Skeletal muscle satellite cell (primary cell): ENCODE results near the gene SPATA31E1.
"Not testable (repeated sequence)": the region's sequence is repeated elsewhere in the genome, so short reads cannot be mapped to it uniquely, and the experiment has no call there.

Experiments used
- H3K27me3 ChIP-seq: 2 replicates; pipeline ENCODE4 v1.7.0; 2013; ENCODE audit warnings: low read length; ENCODE audit not compliant: control insufficient read depth, insufficient read depth
- H3K36me3 ChIP-seq: 2 replicates; pipeline ENCODE4 v1.7.0; 2013; ENCODE audit warnings: mild to moderate bottlenecking, control low read depth, low read length; ENCODE audit not compliant: insufficient read depth
- H3K4me1 ChIP-seq: 2 replicates; pipeline ENCODE4 v1.7.0; 2013; ENCODE audit warnings: low read length; ENCODE audit not compliant: control insufficient read depth, insufficient read depth
- H3K4me2 ChIP-seq: 2 replicates; pipeline ENCODE4 v1.7.0; 2013; ENCODE audit warnings: mild to moderate bottlenecking, low read length
- H3K4me3 ChIP-seq: 2 replicates; pipeline ENCODE4 v1.7.0; 2013; ENCODE audit warnings: low read length
- H3K9ac ChIP-seq: 2 replicates; pipeline ENCODE4 v1.7.0; 2013; ENCODE audit warnings: mild to moderate bottlenecking, low read depth, low read length, moderate library complexity
- H3K9me3 ChIP-seq: replicated peaks from 2 replicates; pipeline ENCODE4 v1.7.0; 2013; ENCODE audit warnings: mild to moderate bottlenecking, control low read depth, low read length

Gene SPATA31E1

DNA sequence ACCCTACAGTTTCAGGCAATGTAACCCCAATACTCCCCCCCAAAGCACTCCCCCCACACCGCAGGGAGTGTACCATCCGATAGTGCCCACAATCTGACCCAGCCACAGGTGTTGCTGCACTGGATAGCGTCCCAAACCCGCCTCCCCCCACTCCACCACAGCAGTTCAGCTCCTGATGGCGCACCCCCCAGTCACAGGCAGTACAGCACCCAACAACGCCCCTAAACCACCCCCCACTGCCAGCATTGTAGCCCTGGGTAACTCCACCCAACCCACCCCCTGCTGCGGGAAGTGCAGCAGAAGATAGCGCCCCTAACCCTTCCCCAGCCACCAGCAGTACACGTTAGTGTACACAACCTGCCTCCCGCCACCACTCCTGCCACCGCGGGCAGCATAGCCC lies 55.7 kb downstream of the SPATA31E1 start:
- H3K4me1 ChIP-seq, H3K4me3 ChIP-seq, H3K9ac ChIP-seq, H3K4me2 ChIP-seq, H3K27me3 ChIP-seq, H3K36me3 ChIP-seq, H3K9me3 ChIP-seq: not testable (repeated sequence)
